HepG2 (cell line): ENCODE data around the gene CBX2. TPM values are rescaled to one million over a fixed set of nuclear protein-coding genes. Genes with fewer than 3 reads are reported as not detected.

Source experiments
- ATM ChIP-seq: fragments of 450-650 bp; IDR thresholded peaks from 2 replicates; pipeline ENCODE4 v1.7.1; 2017; ENCODE audit warnings: mild to moderate bottlenecking, borderline replicate concordance
- ERF ChIP-seq: IDR thresholded peaks from 2 replicates; pipeline ENCODE4 v1.6.1; 2018; ENCODE audit warnings: missing biosample characterization, missing genetic modification reagents
- NAIF1 ChIP-seq: sonication (generic); formaldehyde crosslinking; IDR thresholded peaks from 2 replicates; pipeline ENCODE4 v1.5.0; 2020; ENCODE audit warnings: mild to moderate bottlenecking, missing genetic modification reagents, borderline replicate concordance
- PAF1 ChIP-seq: IDR thresholded peaks from 2 replicates; pipeline ENCODE4 v1.6.1; 2016; ENCODE audit warnings: missing genetic modification reagents, missing compliant biosample characterization
- RFXANK ChIP-seq: IDR thresholded peaks from 2 replicates; pipeline ENCODE4 v1.6.1; 2016
- SP5 ChIP-seq: IDR thresholded peaks from 2 replicates; pipeline ENCODE4 v1.6.1; 2016; ENCODE audit warnings: low read depth, borderline replicate concordance
- ZBTB25 ChIP-seq: IDR thresholded peaks from 2 replicates; pipeline ENCODE4 v1.6.1; 2018; ENCODE audit warnings: missing genetic modification reagents
- ZBTB42 ChIP-seq: sonication (generic); formaldehyde crosslinking; IDR thresholded peaks from 2 replicates; pipeline ENCODE4 v1.5.0; 2020; ENCODE audit warnings: mild to moderate bottlenecking, missing genetic modification reagents
- ZNF557 ChIP-seq: sonication (generic); formaldehyde crosslinking; IDR thresholded peaks from 2 replicates; pipeline ENCODE4 v1.4.0; 2020; ENCODE audit warnings: missing genetic modification reagents
- ZNF609 ChIP-seq: sonication (generic); formaldehyde crosslinking; IDR thresholded peaks from 2 replicates; pipeline ENCODE4 v1.4.0; 2020; ENCODE audit warnings: mild to moderate bottlenecking, missing genetic modification reagents, borderline replicate concordance
- ZNF83 ChIP-seq: sonication (generic); formaldehyde crosslinking; IDR thresholded peaks from 2 replicates; pipeline ENCODE4 v1.4.0; 2020; ENCODE audit warnings: missing genetic modification reagents, mild to moderate bottlenecking, borderline replicate concordance
- ZNF878 ChIP-seq: sonication (generic); formaldehyde crosslinking; IDR thresholded peaks from 2 replicates; pipeline ENCODE4 v1.8.1; 2023; ENCODE audit warnings: mild to moderate bottlenecking, missing genetic modification reagents, moderate library complexity
- polyA plus RNA-seq, 8 experiments: library from polyadenylated mRNA; depleted of rRNA in 3 of 8; stranded (reverse) in 7 of 8; unstranded in 1 of 8; fragments of >200 nt; fragmentation: Illumina TruSeq in 4 of 8; extraction: Trizol in 4 of 8; gene quantifications; 2 replicates each; pipeline versions ENCODE4 v1.2.1 to v1.2.3, GENCODE V29; 2011 to 2016; ENCODE audit warnings: low read depth in 4 of 8, missing spikeins in 1 of 8, mixed read lengths in 1 of 8; ENCODE audit not compliant: insufficient read depth in 1 of 8
- total RNA-seq, 5 experiments: library from RNA; depleted of rRNA; stranded (reverse); fragments of >200 nt; fragmentation: Illumina TruSeq; extraction: Trizol; gene quantifications; 2 replicates each; pipeline ENCODE4 v1.2.3, GENCODE V29; 2016; ENCODE audit warnings: low read depth in 1 of 5
- TF ChIP-seq, protein P1 (sequence below): sonication (generic); formaldehyde crosslinking; conservative IDR thresholded peaks from 2 replicates; pipeline ENCODE4 v1.4.0; 2020; ENCODE audit warnings: mild to moderate bottlenecking, missing genetic modification reagents, moderate library complexity
- TF ChIP-seq, protein P2 (sequence below), 2 experiments: sonication (generic) in 1 of 2; formaldehyde crosslinking in 1 of 2; IDR thresholded peaks; 2 replicates each; pipeline versions ENCODE4 v1.4.0 to v1.6.1; 2018 to 2020; ENCODE audit warnings: missing genetic modification reagents in 2 of 2, borderline replicate concordance in 1 of 2, low read depth in 1 of 2, mild to moderate bottlenecking in 1 of 2, missing biosample characterization in 1 of 2
- TF ChIP-seq, protein P3 (sequence below): sonication (generic); formaldehyde crosslinking; IDR thresholded peaks from 2 replicates; pipeline ENCODE4 v1.5.0; 2020; ENCODE audit warnings: mild to moderate bottlenecking, missing genetic modification reagents, moderate library complexity

Gene CBX2
- total and polyA plus RNA-seq, 2 of the 13 experiments (the other 11 are each of a cell fraction or from before 2014, with no cell fraction given): 14.5 to 31.1 TPM

DNA sequence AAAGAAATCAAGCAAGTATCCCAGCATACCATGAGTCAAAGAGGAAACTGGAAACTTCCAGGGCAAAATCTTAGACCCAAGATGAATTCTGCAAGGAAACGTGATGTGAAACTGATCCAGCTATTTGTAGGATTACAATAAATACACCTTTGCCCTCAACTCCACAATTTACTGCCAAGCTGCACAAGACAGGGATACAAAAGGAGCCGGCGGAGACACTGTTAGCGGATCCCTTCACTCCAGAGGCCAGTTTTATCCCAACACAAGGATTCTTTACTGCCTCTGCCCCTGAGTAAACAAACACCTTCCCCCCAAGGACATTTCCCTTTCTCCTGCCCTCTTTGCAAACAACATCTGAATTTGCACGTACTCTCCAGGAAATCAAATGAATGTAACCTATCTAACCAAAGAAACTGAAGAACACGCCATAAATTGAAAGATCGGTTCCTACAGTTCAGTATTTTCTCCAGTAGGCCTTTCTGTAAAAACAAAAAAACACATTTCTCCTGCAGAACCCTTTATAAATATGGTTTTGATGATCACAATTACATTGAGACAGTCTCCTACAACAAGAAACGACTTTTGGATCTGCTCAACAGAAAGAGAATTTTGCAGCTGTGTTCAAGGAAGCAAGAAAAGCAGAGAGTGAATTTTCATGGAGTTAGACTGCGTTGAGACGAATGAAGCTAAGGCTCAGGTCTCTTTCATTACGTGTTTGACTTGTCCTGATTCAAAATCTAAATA is 1.4 kb upstream of the CBX2 start (continued):
- no peak for TF ChIP-seq ZBTB42 (CRISPR knock-in tag)
- no peak for TF ChIP-seq ZNF83
- no peak for TF ChIP-seq ZNF609 (CRISPR knock-in tag)
- no peak for TF ChIP-seq ATM
- TF ChIP-seq, protein P1, sequence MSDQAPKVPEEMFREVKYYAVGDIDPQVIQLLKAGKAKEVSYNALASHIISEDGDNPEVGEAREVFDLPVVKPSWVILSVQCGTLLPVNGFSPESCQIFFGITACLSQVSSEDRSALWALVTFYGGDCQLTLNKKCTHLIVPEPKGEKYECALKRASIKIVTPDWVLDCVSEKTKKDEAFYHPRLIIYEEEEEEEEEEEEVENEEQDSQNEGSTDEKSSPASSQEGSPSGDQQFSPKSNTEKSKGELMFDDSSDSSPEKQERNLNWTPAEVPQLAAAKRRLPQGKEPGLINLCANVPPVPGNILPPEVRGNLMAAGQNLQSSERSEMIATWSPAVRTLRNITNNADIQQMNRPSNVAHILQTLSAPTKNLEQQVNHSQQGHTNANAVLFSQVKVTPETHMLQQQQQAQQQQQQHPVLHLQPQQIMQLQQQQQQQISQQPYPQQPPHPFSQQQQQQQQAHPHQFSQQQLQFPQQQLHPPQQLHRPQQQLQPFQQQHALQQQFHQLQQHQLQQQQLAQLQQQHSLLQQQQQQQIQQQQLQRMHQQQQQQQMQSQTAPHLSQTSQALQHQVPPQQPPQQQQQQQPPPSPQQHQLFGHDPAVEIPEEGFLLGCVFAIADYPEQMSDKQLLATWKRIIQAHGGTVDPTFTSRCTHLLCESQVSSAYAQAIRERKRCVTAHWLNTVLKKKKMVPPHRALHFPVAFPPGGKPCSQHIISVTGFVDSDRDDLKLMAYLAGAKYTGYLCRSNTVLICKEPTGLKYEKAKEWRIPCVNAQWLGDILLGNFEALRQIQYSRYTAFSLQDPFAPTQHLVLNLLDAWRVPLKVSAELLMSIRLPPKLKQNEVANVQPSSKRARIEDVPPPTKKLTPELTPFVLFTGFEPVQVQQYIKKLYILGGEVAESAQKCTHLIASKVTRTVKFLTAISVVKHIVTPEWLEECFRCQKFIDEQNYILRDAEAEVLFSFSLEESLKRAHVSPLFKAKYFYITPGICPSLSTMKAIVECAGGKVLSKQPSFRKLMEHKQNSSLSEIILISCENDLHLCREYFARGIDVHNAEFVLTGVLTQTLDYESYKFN: peak; percentile 89
- TF ChIP-seq RFXANK (CRISPR knock-in tag): 0 out of 2 replicates have a peak, but pooled peaks have one; percentile 24
- TF ChIP-seq ERF (CRISPR knock-in tag): peak; percentile 62
- peak; percentile 19; the same call in 1 of the 2 replicates for TF ChIP-seq ZNF878
- TF ChIP-seq ZBTB25 (CRISPR knock-in tag): no peak
- TF ChIP-seq NAIF1 (CRISPR knock-in tag): peak; percentile 63; the same call in 1 of the 2 replicates
- no peak for TF ChIP-seq PAF1 (CRISPR knock-in tag)
- TF ChIP-seq SP5 (CRISPR knock-in tag): peak; percentile 76
- TF ChIP-seq, protein P2, sequence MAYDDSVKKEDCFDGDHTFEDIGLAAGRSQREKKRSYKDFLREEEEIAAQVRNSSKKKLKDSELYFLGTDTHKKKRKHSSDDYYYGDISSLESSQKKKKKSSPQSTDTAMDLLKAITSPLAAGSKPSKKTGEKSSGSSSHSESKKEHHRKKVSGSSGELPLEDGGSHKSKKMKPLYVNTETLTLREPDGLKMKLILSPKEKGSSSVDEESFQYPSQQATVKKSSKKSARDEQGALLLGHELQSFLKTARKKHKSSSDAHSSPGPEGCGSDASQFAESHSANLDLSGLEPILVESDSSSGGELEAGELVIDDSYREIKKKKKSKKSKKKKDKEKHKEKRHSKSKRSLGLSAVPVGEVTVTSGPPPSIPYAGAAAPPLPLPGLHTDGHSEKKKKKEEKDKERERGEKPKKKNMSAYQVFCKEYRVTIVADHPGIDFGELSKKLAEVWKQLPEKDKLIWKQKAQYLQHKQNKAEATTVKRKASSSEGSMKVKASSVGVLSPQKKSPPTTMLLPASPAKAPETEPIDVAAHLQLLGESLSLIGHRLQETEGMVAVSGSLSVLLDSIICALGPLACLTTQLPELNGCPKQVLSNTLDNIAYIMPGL (CRISPR knock-in tag; IDR thresholded peaks at IDR 0.05; ENCODE audit: borderline replicate concordance in 1 of 2, low read depth in 1 of 2): 0 out of 4 replicates have a peak, but pooled peaks of 1 of the 2 experiments have one; percentile 50
- TF ChIP-seq, protein P3, sequence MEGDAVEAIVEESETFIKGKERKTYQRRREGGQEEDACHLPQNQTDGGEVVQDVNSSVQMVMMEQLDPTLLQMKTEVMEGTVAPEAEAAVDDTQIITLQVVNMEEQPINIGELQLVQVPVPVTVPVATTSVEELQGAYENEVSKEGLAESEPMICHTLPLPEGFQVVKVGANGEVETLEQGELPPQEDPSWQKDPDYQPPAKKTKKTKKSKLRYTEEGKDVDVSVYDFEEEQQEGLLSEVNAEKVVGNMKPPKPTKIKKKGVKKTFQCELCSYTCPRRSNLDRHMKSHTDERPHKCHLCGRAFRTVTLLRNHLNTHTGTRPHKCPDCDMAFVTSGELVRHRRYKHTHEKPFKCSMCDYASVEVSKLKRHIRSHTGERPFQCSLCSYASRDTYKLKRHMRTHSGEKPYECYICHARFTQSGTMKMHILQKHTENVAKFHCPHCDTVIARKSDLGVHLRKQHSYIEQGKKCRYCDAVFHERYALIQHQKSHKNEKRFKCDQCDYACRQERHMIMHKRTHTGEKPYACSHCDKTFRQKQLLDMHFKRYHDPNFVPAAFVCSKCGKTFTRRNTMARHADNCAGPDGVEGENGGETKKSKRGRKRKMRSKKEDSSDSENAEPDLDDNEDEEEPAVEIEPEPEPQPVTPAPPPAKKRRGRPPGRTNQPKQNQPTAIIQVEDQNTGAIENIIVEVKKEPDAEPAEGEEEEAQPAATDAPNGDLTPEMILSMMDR: 0 out of 2 replicates have a peak, but pooled peaks have one; percentile 4
- no peak for TF ChIP-seq ZNF557 (CRISPR knock-in tag)
